GM21786 (cell line): ENCODE results near the gene TPRG1.

Experiments used
- ATAC-seq: cut with Tn5 transposase; IDR thresholded peaks from one replicate; pipeline ENCODE4 v1.9.1; 2021; ENCODE audit not compliant: unreplicated experiment

TPRG1 gene

DNA sequence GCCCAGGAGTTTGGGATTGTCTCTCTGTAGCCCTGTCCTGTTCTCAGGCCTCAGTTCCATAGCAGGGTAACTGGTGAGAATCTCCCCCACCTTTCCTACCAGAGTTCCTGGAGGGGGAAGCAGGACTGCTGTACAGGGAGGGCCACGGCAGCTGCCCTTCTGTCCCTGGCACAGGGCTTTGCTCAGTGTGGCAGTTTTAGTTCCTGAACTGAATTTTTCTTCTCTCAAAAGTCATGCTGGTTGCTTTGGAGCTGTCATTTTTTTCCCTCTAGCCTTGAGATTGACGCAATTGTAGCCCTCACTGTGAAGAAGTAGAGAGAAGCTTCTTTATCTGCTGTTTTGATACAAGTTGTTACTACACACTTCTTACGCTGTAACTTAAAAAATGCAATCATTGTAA lies 55.5 kb downstream of the TPRG1 start:
- ATAC-seq: no peak

DNA sequence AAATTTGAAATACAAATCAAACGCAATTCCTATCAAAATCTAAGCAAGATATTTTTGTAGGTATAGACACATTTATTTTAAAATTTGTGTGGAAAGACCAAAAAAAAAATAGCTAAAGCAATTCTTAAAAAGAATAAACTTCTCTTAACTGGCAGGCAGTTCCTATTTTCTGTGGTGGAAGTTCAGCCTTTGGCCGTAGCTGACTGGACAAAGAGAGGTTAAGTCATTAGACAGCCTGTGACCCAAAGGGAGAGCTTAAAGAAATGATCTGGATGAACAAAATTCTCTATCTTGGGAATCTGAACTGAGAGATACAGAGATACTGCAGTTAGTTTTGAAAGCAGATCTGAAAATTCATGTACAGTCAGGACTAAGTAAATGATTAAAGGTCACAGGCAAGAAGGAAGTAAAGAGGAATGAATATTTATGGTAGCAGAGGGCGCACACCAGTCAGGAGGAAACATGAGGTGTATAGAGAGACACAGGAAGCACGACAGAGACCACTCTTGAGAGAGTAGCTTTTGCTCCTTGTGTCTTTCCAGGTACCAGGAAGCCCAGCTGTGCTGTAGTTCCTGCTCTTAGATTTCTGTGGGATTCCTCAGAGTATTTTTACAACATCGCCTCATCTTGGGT lies 57.5 kb downstream of the TPRG1 start:
- peak; percentile 65 for ATAC-seq

DNA sequence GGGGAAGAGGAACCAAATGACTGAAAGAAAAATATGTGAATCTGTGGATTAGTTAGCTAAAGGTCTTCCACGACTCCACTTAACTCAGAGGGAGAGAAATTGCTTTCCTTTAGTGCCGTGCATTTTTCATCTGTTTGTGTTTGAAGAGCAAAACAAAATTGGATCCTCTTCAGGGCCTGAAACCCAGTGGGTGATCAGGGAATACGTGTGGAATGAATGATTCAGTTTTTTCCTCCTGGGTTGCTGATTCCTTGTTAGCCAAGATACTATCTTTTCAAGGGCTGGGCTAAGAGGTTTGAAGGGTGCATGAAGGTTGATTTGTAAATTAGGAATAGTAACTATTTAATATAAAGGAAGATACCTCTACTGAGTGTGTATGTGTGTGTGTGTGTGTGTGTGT lies 61.0 kb downstream of the TPRG1 start:
- ATAC-seq: no peak

DNA sequence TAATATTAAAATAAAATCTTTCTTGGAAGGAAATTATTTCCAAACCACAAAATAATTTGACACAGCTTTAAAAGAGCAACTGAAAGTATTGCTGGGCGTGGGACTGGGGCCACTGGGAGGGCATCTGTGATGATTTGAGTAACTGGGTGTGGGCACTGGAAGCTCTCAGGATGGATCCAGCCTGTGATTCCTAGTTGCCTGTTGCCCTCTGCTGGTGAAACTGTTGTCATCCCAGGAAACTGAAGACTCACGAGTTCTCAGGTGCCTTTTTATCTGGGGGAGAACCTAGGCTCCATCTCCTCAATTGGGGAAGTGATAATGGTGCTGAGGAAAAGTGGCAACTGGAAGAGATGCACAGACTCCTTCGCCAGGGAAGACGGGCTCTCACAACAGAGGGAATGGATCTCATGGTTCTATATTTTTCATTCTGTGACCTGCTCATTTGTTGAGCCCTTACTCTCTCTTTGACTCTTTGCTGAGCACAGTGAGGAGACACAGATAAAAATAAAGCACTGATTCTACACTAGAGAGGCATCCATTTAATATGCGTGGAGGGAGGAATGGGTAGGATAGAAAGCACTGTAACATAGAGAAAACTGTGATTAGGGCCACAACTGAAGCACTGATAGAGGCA lies 61.6 kb downstream of the TPRG1 start:
- ATAC-seq: no peak

DNA sequence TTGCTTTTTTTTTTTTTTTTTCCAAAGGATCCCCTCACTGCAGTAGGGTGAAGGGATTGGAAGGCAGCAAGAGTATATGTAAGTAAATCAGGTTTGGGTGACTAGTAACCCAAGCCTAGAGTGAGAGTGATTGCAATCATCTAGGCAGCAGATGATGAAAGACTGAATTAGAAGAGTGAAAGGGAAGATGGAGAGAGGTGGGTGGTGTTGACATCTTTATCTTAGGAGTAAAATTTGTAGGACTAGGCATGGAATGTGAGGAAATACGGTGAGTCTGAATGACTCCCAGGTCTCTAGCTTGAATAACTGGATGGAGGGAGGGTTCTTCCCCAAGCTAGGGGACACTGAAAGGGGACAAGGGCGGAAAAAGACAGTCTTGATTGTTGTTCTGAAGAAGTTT lies 63.4 kb downstream of the TPRG1 start:
- ATAC-seq: no peak

DNA sequence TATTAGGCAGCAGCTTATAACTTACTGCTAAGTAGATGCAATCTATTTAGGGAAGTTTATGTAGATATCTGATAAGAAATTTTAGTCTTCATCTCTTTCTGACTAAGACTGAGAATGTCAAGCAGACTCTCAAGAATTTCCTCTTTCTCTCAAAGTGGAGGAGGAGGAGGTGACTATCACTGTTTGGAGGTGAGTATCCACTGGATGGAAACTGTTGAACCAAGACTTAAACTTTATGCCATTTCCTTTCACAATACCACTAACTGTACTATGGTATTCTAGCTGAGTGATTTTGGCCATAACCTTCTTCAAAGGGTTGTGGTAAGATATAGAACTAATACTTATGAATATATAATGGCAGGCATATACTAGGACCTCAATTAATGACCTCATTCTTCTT lies 64.6 kb downstream of the TPRG1 start:
- no peak for ATAC-seq

DNA sequence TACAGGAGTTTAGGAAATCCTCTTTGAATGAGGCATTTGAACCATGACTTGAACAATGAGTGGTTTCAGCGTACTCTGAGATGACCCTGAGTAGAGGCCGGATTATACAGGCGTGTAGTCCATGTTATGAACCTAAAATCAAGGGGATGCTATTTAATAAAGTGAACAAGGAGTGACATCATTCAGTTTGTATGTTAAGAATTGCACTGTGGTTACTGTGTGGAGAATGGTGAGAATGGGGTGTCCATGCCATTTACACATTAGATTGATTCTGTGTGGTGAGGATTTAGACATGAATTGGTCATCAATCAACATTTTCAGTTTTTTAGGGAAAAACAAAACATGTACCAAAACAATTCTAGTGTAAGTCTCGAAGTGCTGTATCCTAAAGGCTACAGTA lies 65.8 kb downstream of the TPRG1 start:
- ATAC-seq: no peak

DNA sequence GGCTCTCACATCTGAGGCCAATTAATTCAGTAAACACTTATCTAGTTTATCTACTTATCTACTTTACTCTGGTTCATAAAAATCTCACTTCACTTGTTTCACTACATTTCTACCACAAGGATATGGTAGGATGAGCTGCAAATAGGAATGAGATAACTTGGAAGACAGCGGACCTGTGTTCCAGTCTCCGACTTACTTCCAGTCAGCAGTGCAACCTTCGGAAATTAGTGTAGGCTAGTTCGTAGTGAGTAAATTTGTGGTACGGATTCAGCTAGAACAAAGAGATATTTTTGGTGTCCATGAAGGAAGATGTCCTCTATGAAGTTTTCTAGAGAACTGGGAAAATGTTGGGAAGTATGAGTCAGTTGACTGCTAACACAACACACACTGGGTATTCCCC lies 66.3 kb downstream of the TPRG1 start:
- no peak for ATAC-seq

DNA sequence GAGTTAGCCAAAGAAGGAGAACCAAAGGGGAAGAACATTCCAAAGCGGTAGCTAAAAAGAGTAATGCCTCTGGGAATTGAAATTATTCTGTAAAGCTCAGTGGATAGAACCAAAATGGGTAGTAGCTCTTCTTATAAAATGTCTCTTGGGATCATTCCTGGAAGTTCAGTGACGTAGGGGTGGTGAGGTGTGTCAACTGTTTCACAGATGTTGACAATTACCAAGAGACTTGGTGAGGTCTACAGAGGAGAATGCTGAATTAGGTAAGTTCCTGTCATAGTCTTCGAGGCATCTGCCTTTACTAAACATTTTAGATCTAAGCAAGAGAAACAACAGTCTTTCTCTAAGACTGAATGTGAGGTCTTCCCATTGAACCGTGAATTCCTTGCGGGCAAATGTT lies 67.8 kb downstream of the TPRG1 start:
- no peak for ATAC-seq

DNA sequence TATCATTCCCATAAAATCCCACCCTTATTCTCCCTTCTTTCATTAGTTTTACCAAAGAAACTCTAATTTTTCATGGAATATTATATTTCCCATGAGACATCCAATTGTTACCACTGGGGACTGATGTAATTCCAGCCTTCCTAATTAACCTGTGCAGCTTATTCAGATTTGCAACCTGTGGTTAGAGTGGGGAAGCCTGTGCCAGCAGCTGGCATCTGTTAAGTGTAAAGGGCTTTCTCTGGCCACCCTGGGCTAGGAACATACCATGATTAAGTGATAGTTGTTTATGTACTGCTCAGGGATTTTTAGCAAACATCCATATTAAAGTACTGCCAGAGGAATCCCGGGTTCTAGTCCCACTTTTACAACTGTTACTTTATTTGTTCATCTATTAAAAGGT lies 78.2 kb downstream of the TPRG1 start:
- ATAC-seq: no peak

DNA sequence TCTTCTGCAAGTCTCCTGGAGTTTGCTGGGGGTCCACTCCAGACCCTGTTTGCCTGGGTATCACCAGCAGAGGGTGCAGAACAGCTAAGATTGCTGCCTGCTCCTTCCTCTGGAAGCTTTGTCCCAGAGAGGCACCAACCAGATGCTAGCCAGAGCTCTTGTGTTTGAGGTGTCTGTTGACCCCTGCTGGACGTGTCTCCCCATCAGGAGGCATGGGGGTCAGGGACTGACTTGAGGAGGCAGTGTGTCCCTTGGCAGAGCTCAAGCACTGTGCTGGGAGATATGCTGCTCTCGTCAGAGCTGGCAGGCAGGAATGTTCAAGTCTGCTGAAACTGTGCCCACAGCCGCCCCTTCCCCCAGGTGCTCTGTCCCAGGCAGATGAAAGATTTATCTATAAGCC lies 86.5 kb downstream of the TPRG1 start:
- no peak for ATAC-seq

DNA sequence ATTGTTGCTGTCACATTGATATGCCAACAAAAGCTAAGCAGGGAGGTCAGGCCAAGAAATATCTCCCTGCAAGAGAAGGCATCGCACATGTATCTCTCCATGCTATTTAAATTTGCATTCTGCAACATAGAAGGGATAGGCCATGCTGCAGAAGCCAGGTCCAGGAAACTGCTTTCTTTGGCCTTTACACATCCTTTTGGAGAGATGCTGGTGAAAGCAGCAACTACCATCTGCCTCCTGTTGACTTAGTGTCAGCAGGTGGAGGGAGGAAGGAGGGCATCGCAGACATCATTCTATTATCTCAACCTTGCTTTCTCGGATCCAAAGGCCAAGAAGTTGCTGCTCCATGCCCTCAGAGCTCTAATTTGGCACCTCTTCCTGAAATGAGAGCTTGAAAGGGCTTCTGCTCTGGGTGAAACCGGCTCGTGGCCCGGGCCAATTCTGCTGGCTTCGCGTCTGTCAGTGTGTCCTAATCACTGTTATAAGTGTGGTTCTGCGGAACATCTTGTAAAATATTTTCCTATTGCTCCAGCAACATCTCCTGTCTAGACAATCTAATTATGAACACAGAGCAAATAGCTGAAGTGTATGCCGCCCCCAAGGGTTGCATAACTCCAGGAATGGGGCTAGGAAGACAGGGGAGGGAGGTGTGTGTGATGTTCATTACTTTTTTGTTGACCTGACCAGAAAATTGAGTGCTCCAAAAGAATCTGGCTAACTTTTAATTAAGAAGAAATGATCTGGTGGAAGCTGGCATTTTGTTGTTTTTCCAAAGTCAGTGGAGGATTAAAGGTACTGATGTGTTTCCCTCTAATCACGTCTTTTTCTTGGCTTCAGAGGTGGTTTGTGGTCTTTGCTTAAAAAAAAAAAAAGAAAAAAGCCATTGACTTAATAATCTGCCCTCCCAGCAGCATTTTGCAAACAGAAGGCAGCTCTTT lies 89.1 kb downstream of the TPRG1 start:
- ATAC-seq: no peak

DNA sequence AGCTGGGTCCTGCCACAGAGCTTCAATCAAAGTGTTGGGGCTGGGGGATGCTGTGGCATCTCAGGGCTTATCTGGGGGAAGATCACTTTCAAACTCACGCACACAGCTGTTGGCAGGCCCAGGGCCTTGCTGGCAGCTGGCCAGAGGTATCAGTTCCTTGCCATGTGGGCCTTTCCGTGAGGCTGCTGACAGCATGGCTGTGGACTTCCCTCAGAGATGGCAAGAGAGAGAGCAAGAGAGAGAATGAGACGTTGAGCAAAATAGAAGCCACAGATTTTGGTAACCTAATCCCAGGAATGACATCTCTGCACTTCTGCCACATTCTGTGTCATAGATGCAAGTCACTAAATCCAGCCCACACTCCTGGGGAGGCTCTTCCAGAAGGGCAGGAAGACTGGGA lies 91.0 kb downstream of the TPRG1 start:
- ATAC-seq: no peak

DNA sequence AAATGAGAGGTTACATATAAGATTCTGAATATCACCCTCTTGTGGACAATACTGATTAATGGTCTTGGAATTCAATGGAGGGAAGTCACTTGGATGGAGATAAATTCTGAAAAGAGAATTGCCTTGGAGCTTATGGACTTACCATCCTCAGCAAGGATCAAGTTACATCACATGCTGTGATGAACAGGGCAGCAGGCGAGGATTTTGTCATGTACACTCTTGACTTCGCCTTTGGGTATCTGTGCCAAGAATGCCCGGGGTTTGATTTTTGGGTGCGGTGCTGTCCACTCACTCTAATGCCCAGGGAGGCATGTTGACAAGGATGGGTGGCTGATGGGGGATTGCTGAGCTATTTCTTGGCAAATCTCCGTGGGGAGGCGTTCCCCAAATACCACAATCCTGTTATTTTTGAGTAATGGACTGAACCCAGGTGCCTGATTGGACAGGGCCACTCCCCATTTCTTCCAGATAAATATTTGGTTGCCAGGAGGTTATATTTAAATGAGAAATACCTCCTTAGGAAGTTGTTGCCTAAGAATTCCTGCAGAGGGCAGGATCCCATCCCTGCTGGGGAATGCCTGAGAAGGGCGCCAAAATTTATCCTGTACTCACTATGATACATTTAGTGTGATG lies 96.3 kb downstream of the TPRG1 start:
- no peak for ATAC-seq

DNA sequence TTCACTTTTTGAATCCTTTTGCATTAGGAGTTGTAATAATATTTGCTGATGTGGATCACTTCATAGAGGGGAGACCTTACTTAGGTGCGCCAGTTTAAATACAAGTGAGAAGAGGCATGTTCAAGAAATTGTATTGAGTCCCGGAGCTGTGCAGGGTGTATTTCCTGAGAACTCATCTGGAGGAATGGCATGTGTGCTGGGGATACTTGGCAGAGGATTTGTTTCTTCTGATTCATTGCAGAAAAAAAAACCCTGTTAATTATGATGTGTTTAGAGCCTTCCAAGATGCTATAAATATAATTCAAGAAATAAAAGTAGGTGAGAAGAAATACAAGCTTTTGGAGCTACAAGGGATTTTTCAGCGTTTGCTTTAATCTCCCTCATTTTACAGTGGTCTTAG lies 97.6 kb downstream of the TPRG1 start:
- no peak for ATAC-seq

DNA sequence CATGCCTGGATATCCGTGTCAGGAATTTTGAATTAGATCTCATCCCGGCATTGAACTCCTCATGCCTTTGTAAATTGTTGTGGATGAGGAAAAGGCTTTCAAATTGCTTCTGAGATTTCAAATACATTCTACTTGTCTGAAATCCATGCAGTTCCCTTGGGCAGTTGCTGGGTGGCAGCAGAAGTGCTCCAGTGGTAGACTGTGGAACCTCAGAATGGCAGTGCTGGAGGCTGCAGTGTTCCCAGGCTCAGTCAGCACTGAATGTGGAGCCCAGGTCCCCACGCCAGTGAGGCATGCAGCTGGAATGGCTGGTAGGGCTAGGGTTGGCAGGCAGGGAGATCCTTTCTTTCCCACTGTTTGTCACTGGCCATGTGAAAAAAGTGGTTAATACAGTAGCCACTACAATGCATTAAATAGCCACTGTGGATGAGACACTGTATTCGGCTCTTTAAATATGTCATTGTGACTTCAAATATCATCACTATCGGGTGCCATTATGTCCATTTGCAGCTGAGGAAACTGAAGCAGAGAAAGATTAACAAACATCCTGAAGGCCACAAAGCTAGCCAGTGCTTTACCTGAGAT lies 98.6 kb downstream of the TPRG1 start:
- peak; percentile 77 for ATAC-seq

DNA sequence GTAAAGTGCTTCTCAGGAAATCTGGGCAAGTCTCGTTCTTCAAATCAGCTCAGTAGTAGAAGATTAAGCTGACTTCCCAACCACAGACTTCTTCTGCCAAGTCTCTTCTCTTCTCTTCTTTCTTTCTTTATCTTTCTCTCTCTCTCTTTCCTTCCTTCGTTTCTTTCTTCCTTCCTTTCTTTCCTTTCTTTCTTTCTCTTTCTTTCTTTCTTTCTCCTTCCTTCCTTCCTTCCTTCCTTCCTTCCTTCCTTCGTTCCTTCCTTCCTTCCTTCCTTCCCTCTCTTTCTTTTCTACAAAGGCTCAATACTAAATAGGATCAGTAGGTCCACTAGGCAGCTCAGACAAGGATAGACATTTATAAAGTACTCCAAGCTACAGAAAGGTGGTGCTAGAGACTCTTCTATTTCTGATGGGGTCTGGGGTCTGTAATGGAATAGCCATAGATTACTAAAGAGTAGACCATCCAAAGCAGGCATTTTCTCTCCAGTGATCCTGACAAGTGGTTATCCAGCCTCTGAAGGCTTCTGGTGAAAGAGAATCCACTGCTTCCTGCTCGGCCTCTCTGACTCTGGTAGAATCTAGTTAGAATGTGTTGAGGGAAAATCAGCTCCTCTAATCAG lies 100.8 kb downstream of the TPRG1 start:
- ATAC-seq: no peak

DNA sequence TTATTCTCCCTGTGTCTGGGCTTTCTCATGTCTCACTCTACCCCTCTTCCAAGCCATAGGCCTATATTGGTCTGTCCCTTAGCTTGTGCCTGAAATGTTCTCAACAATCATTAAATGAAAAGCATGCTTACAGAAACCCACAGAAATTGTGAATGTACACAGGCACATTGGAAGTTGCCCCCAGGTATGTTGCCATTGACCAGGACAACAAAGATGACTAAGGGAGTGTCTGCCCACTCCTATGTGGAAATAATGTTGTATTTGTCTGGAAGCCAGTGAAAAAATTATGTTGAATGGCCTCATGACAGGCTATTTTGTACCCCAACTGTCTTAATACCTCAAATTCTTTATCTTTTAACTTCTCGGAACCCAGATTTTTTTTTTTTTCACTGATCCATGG lies 102.0 kb downstream of the TPRG1 start:
- ATAC-seq: no peak

DNA sequence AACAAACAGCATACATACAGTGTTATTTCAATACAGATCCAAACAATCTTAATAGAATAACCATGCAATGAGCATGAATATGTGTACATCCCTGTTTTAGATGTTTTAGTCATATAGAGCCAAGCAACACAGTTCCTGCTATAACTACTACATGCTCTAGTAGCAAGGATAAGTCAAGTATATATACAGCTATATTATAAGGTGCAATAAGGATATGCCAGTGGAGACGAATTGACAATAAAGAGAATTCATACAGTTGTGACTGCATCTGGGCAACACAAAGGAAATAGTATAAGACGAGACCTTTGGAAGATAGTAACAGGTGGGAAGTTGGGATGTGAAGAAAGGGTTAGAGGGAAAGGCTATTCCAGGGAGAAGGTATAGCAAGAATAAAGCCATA lies 103.4 kb downstream of the TPRG1 start:
- ATAC-seq: no peak

DNA sequence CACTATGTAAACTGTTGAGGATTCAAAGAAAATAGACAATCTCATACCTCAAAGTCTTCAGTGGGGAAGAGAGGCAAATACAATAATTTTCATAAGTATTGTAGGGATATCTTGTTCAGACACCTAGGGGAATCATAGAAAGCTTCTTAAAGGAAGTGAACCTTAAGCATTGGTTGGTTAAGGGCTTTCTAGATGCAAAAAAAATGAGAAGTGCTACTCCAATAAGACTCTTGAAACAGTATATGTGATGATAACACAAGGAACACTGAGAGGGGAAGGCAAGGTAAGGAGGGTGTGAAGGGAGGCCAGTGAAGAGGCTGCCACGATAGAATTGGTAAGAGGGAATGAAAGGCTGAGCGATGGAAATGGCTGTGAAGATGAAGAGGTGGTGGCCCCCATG lies 104.1 kb downstream of the TPRG1 start:
- ATAC-seq: no peak
